Embryonic facial prominence (tissue), 1 donor: ENCODE results near the gene PTPN2.
"Not testable (repeated sequence)": the region's sequence is repeated elsewhere in the genome, so short reads cannot be mapped to it uniquely, and the experiment has no call there.

Experiments used
- DNase-seq: peaks from one replicate; pipeline ENCODE4 v3.0.0-alpha.2; 2016; ENCODE audit errors: extremely low spot score

The PTPN2 gene

DNA sequence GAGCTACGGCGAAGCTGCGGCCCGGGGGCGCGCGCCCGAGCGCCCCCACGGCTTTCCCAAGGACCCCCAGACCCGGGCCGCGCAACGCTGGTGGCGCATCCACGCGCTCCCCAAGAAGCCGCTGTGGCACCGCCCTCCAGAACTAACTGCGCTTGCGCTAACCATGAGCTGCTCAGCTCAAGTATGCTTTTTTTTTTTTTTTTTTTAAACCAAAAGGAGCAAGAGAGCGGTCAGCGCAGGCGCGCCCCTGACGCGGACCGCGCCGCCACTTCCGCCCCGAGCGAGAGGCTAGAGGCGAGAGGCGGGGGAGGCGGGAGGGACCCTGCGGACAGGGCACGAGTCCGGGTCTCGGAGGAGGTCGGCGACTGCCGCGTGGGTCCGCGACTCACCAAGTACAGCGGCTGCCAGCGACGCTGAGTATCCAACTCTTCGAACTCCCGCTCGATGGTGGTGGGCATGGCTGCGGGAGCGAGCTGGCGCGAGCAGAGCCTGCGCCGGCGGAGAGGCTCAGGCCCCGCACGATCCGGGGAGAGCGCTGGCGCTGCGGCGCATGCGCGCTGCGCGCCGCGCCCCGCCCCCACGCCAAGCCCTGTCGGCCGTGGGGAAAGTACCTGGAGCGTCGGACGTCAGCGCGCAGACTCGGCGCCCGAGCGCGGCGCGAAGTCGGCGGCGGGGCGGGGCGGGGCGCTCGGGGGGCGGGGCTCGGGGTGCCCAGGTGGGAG lies at the start of gene PTPN2:
TSS of gene PTPN2 (minus strand) at position 554 of the 722 bp plus-strand sequence. CDS start at position 458, 96 bp downstream.
- peak; percentile 81 for DNase-seq

DNA sequence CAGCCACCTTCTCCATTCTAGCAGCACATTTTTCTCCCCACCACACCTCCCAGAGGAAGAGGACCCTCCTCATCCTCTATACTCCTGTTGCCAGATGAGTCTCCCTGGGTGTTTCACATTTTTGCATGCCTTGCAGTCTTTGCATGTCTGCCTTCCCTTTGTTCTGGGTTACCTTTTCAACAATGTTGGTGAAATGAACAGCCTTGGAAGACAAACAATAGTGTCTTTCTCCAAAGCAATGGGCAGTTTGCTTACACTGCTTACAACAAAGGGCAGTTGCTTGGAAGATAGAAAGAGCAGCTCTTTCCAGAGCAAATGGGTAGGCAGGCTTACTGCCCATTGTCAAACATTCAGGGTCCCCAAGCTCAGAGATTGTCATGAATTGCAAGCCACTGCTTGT lies 49.3 kb upstream of the PTPN2 start:
- DNase-seq, result no peak

DNA sequence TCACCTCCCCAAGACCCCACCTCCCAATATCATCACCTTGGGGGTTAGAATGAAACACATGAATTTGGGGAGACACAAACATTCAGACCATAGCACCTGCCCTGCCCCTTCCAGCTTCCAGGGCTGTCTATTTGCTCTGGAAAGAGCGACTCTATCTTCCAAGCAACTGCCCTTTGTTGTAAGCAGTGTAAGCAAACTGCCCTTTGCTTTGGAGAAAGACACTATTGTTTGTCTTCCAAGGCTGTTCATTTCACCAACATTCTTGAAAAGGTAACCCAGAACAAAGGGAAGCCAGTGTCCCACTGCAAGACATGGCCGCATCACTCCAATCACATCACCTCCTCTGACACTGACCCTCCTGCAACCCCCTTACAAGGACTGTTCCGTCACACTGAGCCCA lies 46.9 kb upstream of the PTPN2 start:
- DNase-seq, result no peak

DNA sequence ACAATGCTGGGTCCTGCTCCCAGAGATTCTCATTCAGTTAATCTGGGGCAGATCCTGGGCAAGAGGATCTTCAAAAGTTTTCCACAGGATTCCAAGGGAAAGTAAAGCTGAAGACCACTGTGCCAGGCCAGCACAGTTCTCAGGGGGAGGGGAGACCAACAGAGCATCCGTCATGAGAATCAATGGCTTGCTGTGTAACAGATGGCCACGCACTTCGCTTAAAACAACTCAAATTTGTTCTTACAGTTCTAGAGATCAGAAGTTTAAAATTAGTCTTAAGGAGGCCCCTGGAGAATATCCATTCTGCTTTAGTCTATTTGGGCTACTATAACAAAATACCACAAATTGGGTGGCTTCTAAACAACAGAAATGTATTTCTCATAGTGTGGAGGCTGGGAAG lies 46.3 kb upstream of the PTPN2 start:
- no peak for DNase-seq

DNA sequence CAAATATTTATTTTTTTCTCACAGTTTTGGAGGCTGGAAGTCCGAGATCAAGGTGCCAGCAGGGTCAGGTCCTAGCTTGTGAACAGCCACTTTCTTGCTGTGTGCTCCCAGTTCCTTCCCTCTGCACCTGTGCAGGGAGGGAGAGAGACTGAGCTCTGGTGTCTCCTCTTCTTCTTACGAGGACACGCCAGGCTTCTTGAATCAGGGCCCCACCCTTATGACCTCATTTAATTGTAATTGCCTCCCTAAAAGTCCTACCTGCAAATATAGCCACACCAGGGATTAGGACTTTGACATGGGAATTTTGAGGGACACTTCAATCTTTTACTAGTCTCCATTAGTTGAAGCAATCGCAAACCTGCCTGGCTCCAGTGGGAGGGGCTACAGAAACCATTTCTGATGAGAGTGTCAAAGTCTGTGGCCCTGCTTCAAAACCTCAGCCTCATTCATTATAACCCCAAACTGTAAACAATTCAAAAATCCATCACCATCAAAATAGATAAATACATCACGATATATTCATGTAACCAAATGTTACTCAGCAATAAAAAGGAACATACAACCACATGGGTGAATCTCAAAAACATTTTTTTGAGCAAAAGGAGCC lies 45.5 kb upstream of the PTPN2 start:
- DNase-seq, result no peak

DNA sequence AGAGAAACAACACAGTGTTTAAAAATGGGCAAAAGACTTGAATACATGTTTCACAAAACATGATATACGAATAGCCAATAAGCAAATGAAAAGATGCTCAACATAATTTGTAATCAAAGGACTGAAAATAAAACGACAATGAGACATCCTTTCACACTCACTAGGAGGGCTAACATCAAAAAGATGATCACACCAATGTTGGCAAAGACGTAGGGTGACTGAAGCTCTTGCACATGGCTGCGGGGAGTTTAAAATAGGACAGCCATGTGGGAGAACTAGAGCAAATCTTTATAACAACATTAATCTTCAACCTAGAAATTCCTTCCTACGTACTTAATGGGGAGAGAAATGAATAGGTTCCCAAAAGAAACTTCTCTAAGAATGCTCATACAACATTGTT lies 44.6 kb upstream of the PTPN2 start:
- DNase-seq, result no peak

DNA sequence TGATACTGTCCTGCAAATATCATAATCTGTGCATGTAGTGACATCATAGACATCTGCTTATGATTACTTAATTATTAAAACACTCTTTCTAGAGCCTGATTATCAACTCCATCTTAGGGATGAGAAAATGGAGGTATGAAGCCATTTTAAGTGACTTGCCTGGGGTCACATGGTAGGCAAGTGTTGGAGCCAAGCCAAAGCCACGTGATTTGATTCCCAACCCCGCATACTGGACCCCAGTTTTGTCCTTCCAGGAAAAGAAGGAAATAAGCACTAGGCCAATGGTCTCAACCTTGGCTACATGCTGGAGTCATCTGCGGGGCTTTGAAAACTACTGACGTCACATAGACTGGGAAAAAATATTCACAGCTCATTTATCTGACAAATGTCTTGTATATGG lies 44.2 kb upstream of the PTPN2 start:
- DNase-seq, result no peak

DNA sequence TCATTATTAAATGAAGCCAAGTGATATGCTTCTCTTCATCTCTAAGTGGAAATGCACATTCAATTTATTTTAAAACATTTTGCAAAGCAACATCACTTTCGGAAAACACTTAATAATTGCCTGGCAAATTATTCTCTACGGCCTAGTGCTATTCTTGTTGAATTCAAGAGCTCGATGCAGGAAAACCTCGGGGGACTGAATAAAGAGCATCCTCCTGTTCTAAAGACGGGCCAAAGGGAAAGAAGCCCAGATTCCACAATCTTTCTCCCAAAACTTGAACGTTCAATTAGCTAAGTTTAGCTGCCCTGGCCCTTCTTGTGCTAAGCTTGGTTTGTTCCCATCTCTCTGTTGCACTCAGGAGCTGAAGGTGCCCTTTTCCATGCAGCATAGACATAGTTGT lies 40.6 kb upstream of the PTPN2 start:
- no peak for DNase-seq

DNA sequence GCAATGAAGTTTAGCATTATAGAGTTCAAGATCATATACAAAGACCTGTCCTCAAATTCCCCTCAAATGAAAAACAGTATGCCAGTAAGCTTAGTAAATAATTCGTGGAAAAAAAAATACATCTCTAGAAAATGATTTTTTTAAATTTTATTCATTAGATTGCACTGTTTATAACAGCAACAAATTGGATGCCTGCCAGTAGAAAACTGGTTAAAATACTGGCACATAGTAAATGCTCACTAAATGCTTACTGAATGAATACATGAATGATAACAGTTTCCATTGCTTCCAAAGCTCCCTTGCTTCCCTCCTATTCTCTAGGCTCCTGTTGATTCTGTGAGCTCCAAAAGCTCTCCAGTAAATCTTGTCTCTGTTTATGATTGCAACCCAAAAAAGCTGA lies 38.2 kb upstream of the PTPN2 start:
- no peak for DNase-seq

DNA sequence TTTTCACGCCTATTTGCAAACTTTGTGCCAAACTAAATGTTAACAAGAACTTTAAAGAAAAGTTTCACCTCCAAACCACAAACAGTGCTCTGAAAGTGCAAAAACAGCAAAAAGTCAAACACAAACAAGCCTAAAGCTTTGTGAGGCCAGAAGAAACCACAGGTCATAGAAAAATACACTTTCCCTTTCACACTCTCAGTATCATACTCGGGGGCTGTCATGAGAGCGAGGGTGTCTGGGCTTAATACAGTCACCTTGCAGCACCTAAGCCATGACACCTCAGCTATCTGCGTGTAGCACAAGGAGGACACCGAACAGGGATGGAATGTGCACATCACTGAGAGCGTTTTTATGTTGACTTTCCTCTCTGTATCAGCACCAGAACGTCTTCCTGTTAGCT lies 37.1 kb upstream of the PTPN2 start:
- DNase-seq, result no peak

DNA sequence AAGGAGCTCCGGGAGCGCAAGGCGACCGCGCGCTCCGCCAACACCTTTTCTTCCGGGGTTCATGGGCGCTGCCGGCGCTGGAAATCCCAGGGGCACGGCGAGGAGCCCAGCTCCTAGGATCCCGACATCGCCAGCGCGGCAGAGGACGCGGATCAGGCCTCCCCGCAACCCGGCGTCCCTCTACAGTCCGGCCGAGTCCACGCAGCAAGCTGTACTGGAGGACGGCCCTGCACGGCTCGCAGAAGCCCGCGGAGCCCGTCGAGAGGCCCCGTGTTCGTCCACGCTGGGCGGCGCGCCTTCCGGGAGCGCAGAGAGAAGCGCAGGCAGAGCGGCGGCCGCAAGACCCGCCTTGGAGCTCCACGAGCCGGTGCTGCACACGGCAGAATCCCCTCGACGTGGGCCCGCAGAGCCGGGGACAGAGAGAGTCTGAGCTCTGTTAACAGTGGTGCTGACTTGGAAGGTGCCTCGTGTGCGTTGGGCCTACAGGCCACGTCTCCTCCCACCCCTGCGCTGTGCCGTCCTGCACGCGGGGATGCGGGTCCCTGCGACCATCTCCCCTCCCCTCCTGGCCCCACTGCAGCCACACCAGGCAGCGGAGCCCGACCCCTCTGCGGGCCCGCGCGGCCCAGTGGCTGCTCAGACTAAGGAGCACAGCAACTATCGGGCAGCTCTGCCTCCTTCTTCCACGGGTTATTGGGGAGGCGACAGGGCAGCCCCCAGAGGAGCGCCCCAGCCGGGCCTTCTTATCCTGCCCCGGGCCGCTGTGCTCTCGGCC lies 28.1 kb upstream of the PTPN2 start:
- no peak for DNase-seq

DNA sequence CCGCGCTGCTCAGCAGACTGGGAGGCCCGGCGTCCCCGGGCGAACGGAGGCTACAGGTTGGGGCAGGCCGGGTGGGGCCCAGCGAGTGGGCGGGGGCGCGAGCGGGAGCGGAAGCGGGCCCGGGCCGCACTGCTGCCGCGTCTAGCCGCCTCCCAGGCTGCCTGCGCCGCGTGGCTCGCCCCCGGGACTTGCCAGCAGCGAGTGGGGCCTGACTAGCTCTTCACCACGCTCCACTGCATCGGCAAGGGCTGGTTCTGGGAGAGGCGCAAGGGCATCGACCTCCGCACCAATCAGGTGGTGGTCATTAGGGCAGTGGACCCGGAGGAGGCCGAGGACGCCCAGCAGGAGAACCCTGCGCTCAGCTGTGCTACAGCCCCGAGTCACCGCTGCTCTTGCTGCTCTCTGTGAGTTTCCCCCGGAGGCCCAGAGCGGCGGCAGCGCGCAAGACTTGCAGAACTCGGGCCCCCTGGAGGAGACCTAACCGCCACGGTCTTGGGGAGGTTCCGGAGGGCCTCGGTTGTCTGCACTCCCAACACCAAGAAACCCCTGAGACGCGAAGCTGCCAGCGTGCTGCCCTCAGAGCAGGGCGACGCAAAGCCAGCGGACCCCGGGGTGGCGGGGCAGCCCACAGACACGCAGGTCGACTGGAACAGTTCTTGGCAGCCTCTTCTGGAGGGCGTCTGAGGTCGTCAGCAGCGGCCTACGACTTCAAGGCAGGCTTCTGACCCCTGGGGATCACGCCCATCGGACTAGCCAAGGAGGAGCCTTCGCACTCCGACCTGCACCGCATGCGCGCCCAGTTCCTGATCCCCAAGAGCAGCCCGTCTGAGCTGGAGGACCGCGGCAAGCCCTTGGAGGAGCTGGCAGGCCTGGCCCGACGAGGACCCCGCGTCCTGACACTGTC lies 27.2 kb upstream of the PTPN2 start:
- DNase-seq, result no peak

DNA sequence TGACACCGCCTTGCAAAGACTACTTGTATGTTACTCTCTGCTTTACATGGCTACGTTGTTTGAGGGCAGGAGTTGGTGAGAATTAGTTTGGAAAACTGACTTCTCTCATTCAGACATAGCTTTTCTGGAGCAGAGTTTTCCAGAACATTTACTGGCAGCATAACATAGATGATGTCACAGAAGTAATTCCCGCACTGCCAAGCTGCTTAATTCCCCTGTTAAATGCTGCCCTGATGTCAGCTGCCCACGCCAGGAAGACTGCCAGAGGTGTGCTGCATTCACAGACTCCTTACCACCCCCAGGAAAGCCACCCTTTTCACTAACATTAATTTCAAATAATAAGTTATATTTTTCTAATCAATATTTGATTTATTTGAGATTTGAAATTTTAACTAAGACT lies 24.7 kb upstream of the PTPN2 start:
- DNase-seq, result no peak

DNA sequence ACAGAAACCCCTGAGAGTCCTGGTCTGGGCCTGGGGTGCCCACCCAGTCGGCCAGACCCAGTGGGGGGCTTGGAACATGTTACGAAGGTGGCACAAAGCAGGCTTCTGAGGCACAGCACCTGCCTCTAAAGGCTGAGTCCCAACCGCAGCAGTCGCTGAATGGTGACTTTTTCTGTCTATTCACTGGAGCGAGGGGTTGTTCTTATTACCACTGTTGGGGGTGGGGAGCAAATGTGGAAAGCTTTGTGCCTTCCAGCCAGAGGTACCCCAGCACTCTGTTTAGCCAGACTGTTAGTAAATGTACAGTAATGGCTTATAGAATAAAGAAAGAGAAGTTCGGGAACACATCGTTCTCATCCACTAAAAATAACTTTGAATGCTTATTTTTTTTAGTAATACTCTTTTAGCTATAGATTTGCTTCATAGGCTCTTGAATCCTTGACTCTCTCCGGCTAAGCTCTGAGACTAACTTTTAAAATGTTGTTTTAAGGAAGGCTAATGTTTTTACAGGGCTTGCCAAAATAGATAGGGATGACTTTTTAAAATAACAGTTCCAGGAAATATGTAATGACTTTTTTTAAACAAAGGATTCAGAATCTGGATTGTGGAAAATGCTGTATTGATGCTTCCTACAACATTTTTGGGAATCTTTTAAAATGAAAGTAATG lies 23.4 kb upstream of the PTPN2 start:
- DNase-seq, result no peak

DNA sequence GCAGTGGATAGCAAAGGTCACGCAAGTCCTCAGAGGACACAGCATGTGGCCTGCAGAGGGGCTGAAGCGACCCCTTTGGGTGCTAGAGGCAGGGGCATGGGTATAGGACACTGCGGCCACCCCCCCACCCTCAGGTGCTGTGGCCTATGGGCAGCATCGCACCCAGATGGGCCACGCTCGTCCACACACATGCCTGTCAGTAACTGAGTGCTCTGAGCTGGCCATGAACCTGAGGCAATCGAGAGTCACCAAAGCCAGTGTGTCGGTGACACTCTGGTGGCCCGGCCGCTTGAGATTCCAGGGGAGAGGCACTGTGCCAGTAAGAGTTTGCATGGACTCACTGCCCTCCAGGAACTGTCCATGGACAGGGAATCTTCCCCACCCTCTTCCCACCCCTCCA lies 22.7 kb upstream of the PTPN2 start:
- DNase-seq, result no peak

DNA sequence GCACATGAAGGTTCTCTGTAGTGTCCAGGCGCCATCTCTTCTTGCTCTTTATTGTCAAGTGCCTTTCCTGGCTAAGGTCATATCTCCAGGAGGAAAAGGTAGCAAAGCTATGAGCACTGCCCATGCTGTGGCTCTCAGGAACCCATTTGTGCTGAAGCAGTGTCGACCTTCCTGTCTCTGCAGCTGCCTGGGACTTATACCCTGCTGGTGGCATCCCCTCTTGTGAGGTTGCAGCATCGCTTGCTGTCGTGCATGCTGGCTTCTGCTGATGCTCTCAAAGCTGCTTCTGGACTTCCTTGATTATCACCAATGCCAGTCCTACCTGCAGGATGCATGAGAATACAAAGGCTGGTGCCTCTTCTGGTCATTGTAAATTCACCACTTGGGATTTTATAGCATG lies 22.1 kb upstream of the PTPN2 start:
- no peak for DNase-seq

DNA sequence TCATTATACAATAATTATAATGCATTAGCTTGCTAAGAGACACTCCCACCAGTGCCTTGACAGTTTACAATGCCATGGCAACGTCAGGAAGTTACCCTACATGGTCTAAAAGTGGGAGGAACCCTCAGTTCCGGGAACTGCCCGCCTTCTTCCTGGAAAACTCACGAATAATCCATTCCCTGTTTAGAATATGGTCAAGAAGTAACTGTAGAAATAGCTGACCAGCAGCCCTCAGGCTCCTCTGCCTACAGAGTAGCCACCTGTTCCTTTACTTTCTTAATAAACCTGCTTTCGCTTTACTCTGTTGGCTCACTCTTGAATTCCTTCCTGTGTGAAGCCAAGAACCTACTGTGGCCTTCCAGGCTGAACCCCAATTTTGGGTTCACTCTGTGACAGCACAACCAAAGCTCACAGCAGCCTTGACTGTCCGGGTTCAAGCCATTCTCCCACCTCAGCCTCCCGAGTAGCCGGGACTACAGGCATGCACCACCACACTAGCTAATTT lies 20.0 kb upstream of the PTPN2 start:
- DNase-seq, result no peak

DNA sequence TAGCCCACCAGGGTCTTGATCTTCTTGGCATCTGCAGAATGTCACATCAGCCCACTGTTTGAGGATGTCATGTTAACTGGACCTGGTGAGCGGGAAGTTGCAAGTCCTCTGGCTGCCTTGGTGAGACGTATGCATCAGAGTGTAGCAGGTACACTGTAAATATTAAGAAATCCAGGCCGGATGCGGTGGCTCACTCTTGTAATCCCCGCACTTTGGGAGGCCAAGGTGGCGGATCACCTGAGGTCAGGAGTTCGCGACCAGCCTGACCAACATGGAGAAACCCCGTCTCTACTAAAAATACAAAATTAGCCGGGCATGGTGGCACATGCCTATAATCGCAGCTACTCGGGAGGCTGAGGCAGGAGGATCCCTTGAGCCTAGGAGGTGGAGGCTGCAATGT lies 17.2 kb upstream of the PTPN2 start:
- not testable (repeated sequence) for DNase-seq

DNA sequence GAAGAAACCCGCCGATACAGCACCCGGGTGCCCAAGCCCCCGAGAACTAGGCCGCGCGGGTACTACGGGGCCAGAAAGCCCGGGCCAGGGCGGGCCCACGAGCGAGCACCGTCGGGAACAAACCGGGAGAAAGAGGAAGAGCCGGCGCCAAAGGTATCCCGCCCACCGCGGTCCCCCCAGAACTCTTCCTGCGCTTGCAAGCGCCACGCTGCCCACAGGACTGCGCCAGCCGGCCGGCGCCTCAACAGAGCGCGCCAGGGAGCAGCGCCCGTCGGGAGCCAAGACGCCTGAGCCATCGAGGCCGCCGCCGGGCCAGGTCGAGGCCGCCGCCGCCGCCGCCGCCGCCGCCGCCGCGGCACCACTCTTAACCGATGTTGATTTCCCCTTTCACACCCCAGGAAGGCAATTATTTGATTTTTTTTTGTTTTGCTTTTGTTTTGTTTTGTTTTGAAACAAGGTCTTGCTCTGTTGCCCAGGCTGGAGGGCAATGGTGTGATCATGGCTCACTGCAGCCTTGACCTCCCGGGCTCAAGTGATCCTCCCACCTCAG lies 12.8 kb upstream of the PTPN2 start:
- not testable (repeated sequence) for DNase-seq

DNA sequence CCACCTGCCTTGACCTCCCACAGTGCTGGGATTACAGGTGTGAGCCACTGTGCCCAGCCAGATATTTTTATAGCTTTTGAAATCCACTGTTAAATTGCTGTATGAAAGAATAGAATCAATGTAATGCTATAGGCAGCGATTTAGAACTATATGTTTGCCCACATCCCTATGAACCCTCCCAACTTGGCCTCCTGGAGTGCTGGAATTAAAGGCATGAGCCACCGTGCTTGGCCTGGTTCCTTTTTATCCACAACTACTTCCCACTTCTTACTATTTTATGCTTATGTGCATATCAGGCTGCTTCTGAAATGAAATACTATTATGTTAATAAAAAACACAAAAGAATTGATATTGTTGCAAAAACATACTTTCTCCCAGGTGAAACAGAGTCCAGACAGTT lies 11.6 kb upstream of the PTPN2 start:
- no peak for DNase-seq

DNA sequence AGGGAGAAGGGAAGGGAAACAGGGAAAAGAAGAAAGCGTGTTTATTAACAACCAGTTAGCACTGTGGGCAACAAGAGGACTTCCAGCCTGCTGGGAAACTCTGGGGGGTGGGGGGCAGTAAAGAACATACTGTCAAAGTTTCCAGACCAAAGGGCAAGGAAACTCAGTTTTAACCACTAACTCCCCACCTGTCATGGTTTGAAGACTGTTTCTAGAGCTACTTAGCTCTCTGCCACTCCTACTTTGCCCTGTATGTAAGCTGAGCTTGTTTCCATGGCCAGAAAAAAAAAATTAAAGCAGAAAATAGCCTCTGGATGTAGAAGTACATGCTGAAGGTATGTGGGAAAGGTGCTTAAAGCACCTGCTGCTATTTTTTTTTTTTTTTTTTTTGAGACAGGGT lies 11.0 kb upstream of the PTPN2 start:
- DNase-seq, result no peak
